ENCODE results near the gene AP2A1.

The AP2A1 gene

DNA sequence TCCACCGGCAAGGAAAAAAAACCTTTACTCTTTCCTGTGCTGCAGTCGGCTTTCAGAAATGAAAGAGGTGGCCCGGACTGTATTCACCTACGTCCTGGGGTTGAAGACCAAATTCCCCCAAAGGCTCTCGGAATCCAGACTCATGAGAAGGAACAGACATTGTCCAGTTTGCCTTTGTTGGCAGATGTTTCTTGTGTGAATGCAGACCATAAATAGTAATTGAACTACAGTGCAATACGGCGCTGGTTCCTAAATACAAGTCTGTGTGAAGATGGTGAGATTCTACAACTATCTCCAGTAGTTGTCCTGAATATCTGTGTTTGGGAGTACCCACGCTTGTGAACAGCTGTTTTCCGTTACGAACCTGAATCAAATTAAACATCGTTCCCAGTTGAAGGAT is 72.9 kb downstream of the AP2A1 start:
- DNase-seq (ENCODE audit: low spot score) = no peak

- no peak for DNase-seq (ENCODE audit: low spot score)
These were observed 73.5 kb downstream of the AP2A1 start for GRCh38 chr19:49840321-49840720.

DNA sequence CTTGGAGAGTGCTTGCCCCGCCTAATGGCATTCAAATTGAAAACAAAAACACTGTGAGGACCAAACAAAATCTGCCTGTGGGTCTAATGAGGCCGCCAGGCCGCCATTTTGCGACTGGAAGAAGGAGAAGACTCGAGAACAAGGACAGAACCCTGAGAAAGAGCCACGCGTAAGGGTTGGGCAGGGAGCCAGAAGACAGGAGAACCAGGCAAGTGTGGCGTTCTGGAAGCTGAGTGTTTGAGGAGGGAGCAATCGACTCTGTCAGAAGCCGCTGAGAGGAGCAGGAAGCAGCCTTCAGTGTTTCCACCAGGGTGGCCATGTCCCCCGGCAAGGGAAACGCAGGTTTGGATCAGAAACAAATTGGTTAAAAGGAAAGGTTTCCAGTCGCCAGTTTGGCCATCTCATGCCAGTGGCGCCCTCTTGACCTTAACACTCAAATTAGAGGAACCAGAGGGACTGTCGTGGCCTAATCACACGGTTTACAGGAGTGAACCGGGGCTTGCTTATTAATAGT is 74.0 kb downstream of the AP2A1 start:
- no peak for DNase-seq (ENCODE audit: low spot score)

DNA sequence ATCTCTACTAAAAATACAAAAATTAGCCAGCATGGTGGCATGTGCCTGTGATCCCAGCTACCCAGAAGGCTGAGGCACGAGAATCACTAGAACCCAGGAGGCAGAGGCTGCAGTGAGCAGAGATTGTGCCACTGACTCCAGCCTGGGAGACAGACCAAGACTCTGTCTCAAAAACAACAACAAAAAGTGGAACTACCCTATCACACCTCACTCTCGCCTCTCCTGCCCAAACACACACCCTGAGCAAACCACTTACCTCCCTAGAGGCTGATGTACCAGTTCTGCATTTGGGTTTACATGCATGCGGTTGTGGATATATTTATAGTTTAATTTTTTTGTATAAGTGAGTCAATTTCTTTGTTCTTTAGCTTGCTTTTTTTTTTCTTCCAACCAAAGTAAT is 76.5 kb downstream of the AP2A1 start:
- no peak for DNase-seq (ENCODE audit: low spot score)

- DNase-seq (ENCODE audit: low spot score) = no peak
These were observed 77.6 kb downstream of the AP2A1 start for GRCh38 chr19:49844138-49845095.

DNA sequence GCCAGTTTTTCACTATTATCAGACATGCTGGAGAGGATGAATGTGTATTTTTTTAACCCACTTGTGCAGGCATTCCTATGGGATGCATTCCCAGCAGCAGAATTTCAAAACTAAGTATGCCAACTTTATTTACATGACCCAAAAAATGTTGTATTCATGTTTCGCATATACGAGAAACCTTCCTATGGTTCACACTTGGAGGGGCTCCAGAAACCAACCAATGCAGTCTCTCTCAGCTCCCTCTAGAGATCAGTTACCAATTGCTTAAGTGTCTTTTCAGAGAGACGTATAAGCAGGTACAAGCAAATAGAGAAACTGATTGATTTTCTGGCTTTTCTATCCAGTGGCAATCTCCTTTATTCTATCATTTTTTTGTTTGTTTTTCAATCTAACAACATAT is 78.6 kb downstream of the AP2A1 start:
- no peak for DNase-seq (ENCODE audit: low spot score)

- no peak for DNase-seq (ENCODE audit: low spot score)
These were observed 79.6 kb downstream of the AP2A1 start for GRCh38 chr19:49846408-49846807.

GRCh38 chr19:49847731-49848696 is 81.2 kb downstream of the AP2A1 start:
- no peak for DNase-seq (ENCODE audit: low spot score)

GRCh38 chr19:49848938-49849337 is 82.1 kb downstream of the AP2A1 start:
- no peak for DNase-seq (ENCODE audit: low spot score)

DNA sequence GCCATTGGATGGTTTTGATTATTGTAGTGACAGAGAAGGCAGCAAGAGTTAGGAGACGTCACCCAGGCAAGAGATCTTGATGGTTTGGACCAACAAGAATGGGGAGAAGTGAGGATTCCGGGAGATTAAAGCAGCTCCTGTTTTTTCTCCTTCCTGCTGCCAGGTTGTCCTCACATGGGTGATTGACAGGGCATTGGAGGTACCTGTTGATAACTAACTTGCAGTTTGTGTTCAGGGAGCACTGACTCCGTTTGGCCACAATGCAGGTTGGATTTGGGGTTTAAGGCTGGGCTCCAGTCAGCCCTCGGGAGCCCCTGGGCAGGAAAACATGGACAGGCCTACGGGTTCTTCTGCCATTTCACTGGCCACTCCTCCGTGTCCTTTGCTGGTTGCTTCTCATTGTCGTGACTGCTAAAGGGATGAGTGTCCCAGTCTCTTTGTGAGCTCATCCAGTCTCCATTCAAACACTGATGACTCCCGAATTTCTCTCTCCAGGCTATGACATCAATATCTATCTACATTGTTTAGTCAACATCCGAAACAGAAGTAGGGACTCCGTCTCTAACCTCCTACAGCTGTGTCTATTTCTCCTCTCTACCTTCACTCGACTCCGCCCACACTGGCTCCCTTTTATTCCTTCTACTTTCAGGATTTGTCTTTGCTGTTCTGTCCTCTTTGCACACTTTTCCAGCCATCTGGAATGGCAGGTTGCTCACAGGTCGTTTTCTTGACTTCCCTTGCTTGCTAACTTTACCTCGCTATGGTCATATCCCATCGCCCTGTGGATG is 82.8 kb downstream of the AP2A1 start:
- DNase-seq (ENCODE audit: low spot score) = no peak

DNA sequence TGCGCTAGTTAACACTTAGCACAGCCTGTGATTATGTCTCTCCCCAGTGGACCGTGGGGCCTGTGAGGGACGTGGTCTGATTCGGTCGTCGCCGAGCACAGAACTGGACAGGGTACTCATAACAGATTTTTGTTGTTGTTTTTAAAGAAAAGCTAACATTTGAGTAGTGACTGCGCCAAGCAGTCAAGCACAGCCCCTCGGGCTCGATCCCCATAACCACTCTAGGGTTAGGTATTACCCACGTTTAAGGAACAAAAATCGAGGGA is 83.4 kb downstream of the AP2A1 start:
- DNase-seq (ENCODE audit: low spot score) = no peak

DNA sequence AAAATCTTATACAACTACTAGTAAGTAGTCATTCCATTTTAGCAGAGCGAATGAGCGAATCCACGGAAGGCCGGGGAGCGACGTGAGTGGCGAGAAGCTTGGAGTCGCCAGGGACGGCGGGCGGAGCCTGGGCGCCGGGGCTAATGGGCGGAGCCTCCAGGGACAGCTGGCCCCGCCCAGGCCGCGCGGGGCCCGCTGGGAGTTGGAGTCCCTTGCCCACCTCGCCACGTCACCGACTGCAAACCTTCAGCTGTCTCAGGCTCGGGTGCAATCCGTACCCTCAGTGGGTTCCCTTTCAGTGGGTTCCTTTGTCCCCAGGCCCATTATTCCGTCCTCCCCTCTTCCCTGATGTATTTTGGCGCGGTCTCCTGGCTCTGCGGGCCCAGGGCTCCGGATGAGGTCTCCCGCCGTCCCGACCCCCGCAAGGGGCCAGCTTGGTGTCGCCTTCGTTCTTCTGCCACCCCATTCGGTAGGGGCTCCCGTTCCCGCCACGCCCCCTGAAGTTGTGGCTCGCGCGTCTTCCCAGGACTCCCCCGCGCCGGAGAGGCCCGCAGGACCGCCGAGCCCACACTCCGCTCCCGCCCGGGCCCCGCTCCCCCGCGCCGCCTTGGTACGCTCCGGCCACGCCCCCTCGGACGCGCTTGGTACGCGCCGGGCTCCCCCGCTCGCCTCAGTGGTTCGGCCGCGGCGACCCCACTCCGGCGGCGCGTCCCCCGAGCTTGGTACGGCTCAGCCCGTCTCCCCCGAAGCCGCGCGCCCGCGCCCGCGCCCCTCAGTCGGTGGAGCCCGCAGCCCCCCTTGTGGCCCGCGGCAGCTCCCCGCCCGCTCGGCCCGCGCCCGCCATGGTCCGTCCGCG is 83.9 kb downstream of the AP2A1 start, which contains the start of gene PTOV1:
Gene PTOV1, plus strand, starts transcription at position 673 of the 856 bp plus-strand sequence.
- peak; percentile 95 for DNase-seq (ENCODE audit: low spot score)

- DNase-seq (ENCODE audit: low spot score) = no peak
These were observed 84.9 kb downstream of the AP2A1 start for GRCh38 chr19:49851456-49852259.

DNA sequence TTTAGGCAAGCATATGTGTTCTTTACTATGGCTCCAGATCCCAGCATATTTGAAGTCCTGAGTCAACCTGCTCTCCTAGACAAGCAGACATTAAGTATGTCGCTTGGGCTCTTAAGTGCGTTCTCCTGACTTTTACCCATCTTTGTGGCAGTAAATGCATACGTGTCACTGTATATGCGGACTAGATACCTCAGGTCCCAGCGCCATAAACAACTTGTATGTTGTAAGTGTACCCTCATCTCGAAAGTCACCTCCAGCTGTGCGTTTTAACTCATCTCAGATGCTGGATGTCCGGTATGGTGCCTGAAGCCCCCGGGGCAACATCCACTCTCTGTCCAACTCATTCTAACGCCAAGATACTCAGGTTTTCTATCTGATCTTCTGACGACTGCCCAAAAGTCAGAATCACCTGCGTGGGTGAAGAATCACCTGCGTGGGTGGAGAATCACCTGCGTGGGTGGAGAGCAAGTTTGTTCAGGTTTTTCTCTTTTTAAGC is 85.9 kb downstream of the AP2A1 start:
- no peak for DNase-seq (ENCODE audit: low spot score)

DNA sequence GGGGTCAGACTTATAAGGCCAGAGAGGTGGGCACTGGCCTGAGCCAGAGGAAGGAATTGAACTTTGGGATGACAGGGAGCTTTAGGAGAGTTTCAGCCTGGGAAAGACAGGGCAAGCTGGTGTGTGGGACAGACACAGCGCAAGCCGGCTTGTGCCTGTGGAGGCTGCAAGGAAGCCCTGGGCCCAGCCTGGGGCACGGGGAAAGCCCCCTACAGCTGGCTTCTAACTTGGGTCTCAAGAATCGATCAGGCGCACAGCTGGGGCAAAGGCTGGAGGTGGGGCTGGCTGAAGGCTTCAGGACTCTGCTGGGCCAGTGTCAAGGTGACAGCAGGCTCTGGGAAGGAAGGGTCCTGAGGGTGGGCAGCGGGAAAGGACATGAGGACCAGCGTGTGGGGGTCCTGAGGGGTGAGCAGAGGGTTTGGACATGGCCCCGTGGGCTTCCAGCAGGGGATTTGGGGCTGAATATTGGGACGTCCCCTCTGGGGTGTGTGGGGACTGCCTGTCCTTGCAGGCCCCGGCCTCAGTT is 87.1 kb downstream of the AP2A1 start:
- DNase-seq (ENCODE audit: low spot score) = no peak

- DNase-seq (ENCODE audit: low spot score) = no peak
These were observed 87.8 kb downstream of the AP2A1 start for GRCh38 chr19:49854378-49855263.

DNA sequence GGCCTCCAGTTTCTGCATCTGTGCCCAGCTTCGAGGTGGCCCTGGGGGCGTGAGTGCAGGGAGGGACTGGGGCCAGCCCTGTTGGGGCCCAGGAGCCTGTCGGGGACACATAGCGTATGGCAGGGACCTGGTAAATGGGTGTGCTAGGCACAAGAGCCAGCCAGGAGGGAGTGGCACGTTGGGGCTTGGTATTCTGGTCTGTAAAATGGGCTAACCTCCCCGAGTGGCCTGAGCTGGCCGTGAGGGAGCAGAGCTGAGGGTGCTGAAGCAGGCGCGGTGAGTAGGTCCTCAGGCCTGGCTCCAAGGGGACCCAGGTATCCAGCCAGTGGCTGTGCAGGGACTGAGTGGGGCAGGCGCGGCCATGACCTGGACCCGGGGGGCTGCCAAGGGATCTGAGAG is 88.5 kb downstream of the AP2A1 start:
- no peak for DNase-seq (ENCODE audit: low spot score)

Data from cerebellar cortex (tissue), 1 donor.